GM12878 (cell line): ENCODE data around the gene KRCC1.
"Not testable (repeated sequence)": the region's sequence is repeated elsewhere in the genome, so short reads cannot be mapped to it uniquely, and the experiment has no call there.

ENCODE experiments used
- EP300 ChIP-seq, 2 experiments: fragments of 150-350 bp in 1 of 2; IDR thresholded peaks; 2 replicates each; pipeline ENCODE4 v1.6.1; 2011 to 2012; ENCODE audit warnings: low read depth in 2 of 2, low read length in 2 of 2, borderline replicate concordance in 1 of 2, improper control_type of control experiment in 1 of 2, inconsistent platforms in 1 of 2; ENCODE audit not compliant: control insufficient read depth in 1 of 2
- FOXK2 ChIP-seq: fragments of 450-650 bp; IDR thresholded peaks from 2 replicates; pipeline ENCODE4 v1.6.1; 2017; ENCODE audit warnings: mild to moderate bottlenecking, moderate library complexity
- NFIC ChIP-seq: IDR thresholded peaks from 2 replicates; pipeline ENCODE4 v1.6.1; 2012; ENCODE audit warnings: low read depth, mild to moderate bottlenecking, inconsistent platforms, low read length, moderate library complexity
- POLR2AphosphoS5 ChIP-seq: IDR thresholded peaks from 2 replicates; pipeline ENCODE4 v1.6.1; 2011; ENCODE audit warnings: mild to moderate bottlenecking, low read length, inconsistent platforms
- SMC3 ChIP-seq: IDR thresholded peaks from 2 replicates; pipeline ENCODE4 v1.6.1; 2011; ENCODE audit warnings: low read length, improper control_type of control experiment, borderline replicate concordance

GRCh38 chr2:88045561-88045960 is 10.0 kb downstream of the KRCC1 start:
- TF ChIP-seq POLR2AphosphoS5; EP300 (IDR thresholded peaks at IDR 0.05; ENCODE audit: borderline replicate concordance in 1 of 2, control insufficient read depth in 1 of 2, low read depth in 2 of 2, low read length in 2 of 2); SMC3; FOXK2; NFIC: not testable (repeated sequence)
